ENCODE data around the gene BNIP1.

Gene BNIP1

GRCh38 chr5:173213236-173213933, 69.1 kb downstream of the BNIP1 start:
- FAIRE-seq = no peak
